Natural killer cell (primary cell): ENCODE data around the gene NR1D1. TPM values are rescaled to one million over a fixed set of nuclear protein-coding genes. Genes with fewer than 3 reads are reported as not detected.

Source experiments
- ATAC-seq, 3 donors: fragments of 150-1000 bp in 2 of 3; fragments of 200-7000 bp in 1 of 3; cut with Tn5 transposase; 1 replicate in 1 of 3; 2 replicates in 2 of 3; pipeline ENCODE4 v1.10.0; 2021; ENCODE audit warnings: mild to moderate bottlenecking in 2 of 3, moderate library complexity in 2 of 3
- DNase-seq, 2 donors: peaks; one replicate each; pipeline versions ENCODE4 v3.0.0 to v3.0.0-alpha.2; 2013 to 2021; ENCODE audit warnings: mixed read lengths in 1 of 2
- H3K27ac ChIP-seq: one replicate; pipeline ENCODE4 v1.5.1; 2013; ENCODE audit warnings: mild to moderate bottlenecking, low read length
- H3K27me3 ChIP-seq: one replicate; pipeline ENCODE4 v1.6.1; 2013; ENCODE audit warnings: low read length; ENCODE audit not compliant: control insufficient read depth, insufficient read depth
- H3K36me3 ChIP-seq: one replicate; pipeline ENCODE4 v1.6.1; 2013; ENCODE audit warnings: low read length; ENCODE audit not compliant: control insufficient read depth, insufficient read depth
- H3K4me1 ChIP-seq: one replicate; pipeline ENCODE4 v1.6.1; 2013; ENCODE audit warnings: low read length; ENCODE audit not compliant: control insufficient read depth, insufficient read depth
- H3K4me3 ChIP-seq: one replicate; pipeline ENCODE4 v1.5.1; 2013; ENCODE audit warnings: low read length
- H3K9me3 ChIP-seq: one replicate; pipeline ENCODE4 v1.6.1; 2013; ENCODE audit warnings: low read length; ENCODE audit not compliant: control insufficient read depth, insufficient read depth
- H3K27ac Mint-ChIP-seq, 2 donors: one replicate each; pipeline ENCODE4 v1.8.0; 2022; ENCODE audit warnings: mild to moderate bottlenecking in 2 of 2, mixed read lengths in 2 of 2, moderate library complexity in 1 of 2
- H3K27me3 Mint-ChIP-seq, 2 donors: one replicate each; pipeline ENCODE4 v1.8.0; 2022; ENCODE audit warnings: low read depth in 2 of 2, mixed read lengths in 2 of 2
- H3K36me3 Mint-ChIP-seq: one replicate; pipeline ENCODE4 v1.8.0; 2022; ENCODE audit warnings: mixed read lengths
- H3K4me1 Mint-ChIP-seq, 2 donors: one replicate each; pipeline ENCODE4 v1.8.0; 2022; ENCODE audit warnings: mixed read lengths in 2 of 2
- H3K4me3 Mint-ChIP-seq: one replicate; pipeline ENCODE4 v1.8.0; 2022; ENCODE audit warnings: mild to moderate bottlenecking, moderate library complexity, mixed read lengths
- H3K9me3 Mint-ChIP-seq, 2 donors: one replicate each; pipeline ENCODE4 v1.8.0; 2022; ENCODE audit warnings: mixed read lengths in 2 of 2
- CTCF ChIP-seq: fragments of 200-600 bp; IDR thresholded peaks from one replicate; pipeline ENCODE4 v1.8.0; 2022; ENCODE audit warnings: antibody characterized with exemption
- WGBS: methylation state at CpG from one replicate; pipeline ENCODE4 v1.1.7; 2013; ENCODE audit warnings: missing lambda C conversion rate; ENCODE audit not compliant: insufficient coverage; 5-methylcytosine and 5-hydroxymethylcytosine counted together
- intact Hi-C: fragments of 100-400 bp; cut with micrococcal nuclease; formaldehyde crosslinking; loops from one replicate; pipeline ENCODE4 v1.14.2; 2022
- total RNA-seq, 4 donors: library from RNA; stranded (reverse); fragments of 120-200 nt in 1 of 4; gene quantifications; one replicate each; pipeline versions ENCODE4 v1.2.3 to v1.2.4, GENCODE V29; 2013 to 2022

Gene NR1D1
- total RNA-seq, 3 donors from 2014 or later (not counting 1 experiment from before 2014, with no cell fraction given): 8.8 to 10.1 (median 9.9) TPM

GRCh38 chr17:40111221-40112128 lies 11.1 kb upstream of the NR1D1 start:
- peaks cover 65 to 67% of the 10 kb centered on the region in 2 donors for H3K4me1 Mint-ChIP-seq
- 1% methylated on average over 10 of the region's 12 CpGs for WGBS
- peak; percentile 64 for TF ChIP-seq CTCF
- H3K27me3 Mint-ChIP-seq: no peaks in the 10 kb centered on the region
- no peaks in the 10 kb centered on the region for H3K36me3 Mint-ChIP-seq
- H3K4me1 ChIP-seq: peaks cover 71% of the 10 kb centered on the region
- intact Hi-C loops: loop anchor here (2.0 to 5.0 kb wide), 2 partner anchors 41 to 49 kb away; partner anchors contain the start of gene THRA
- peak; percentile 46 to 59 (median 49) for ATAC-seq
- no peak overlapping the region for H3K4me3 ChIP-seq
- no peaks in the 10 kb centered on the region for H3K27me3 ChIP-seq
- no peaks in the 10 kb centered on the region for H3K36me3 ChIP-seq
- H3K9me3 Mint-ChIP-seq: no peaks in the 10 kb centered on the region
- H3K9me3 ChIP-seq: no peaks in the 10 kb centered on the region
- peak overlapping the region; percentile 85 for H3K4me3 Mint-ChIP-seq
- H3K27ac ChIP-seq: peak overlapping the region; percentile 58
- peak in 1 of 2 donors; percentile 88 for DNase-seq
- peak overlapping the region; percentile 98 to 99 for H3K27ac Mint-ChIP-seq

- WGBS: 80% methylated on average over 3 of the region's 3 CpGs
- ATAC-seq (no peak), DNase-seq (no peak)
- Mint-ChIP-seq H3K27me3 (no peaks in the 10 kb centered on the region), H3K9me3 (no peaks in the 10 kb centered on the region), H3K27ac (peak overlapping the region; percentile 98 to 99), H3K4me1 (peaks cover 77 to 80% of the 10 kb centered on the region in 2 donors), H3K4me3 (peak overlapping the region; percentile 85), H3K36me3 (no peaks in the 10 kb centered on the region)
- no peak for TF ChIP-seq CTCF
- H3K27ac ChIP-seq: no peak overlapping the region
- H3K27me3 ChIP-seq: no peaks in the 10 kb centered on the region
- no peaks in the 10 kb centered on the region for H3K9me3 ChIP-seq
- no peak overlapping the region for H3K4me3 ChIP-seq
- no peaks in the 10 kb centered on the region for H3K36me3 ChIP-seq
- H3K4me1 ChIP-seq: peaks cover 81% of the 10 kb centered on the region
- intact Hi-C loops: loop anchor here (5.0 kb wide), 1 partner anchor 48 kb away; the partner anchor contains the start of gene THRA
These were observed 9.8 kb upstream of the NR1D1 start for GRCh38 chr17:40110026-40110845.

- Histone ChIP-seq H3K4me1 (peaks cover 87% of the 10 kb centered on the region), H3K27ac (peak overlapping the region; percentile 94), H3K9me3 (no peaks in the 10 kb centered on the region), H3K4me3 (no peak overlapping the region), H3K36me3 (no peaks in the 10 kb centered on the region), H3K27me3 (no peaks in the 10 kb centered on the region)
- ATAC-seq: no peak
- H3K27ac Mint-ChIP-seq: peak overlapping the region; percentile 98 to 99
- H3K4me1 Mint-ChIP-seq: peaks cover 86 to 88% of the 10 kb centered on the region in 2 donors
- no peak for TF ChIP-seq CTCF
- DNase-seq: peak in 1 of 2 donors; percentile 50
- H3K36me3 Mint-ChIP-seq: no peaks in the 10 kb centered on the region
- intact Hi-C loops: loop anchor here (1.0 to 10.0 kb wide), 2 partner anchors 13 to 334 kb away; no protein-coding TSS in a partner anchor
- no peak overlapping the region for H3K4me3 Mint-ChIP-seq
- H3K9me3 Mint-ChIP-seq: no peaks in the 10 kb centered on the region
- 97% methylated on average over 8 of the region's 9 CpGs for WGBS
- H3K27me3 Mint-ChIP-seq: no peaks in the 10 kb centered on the region
These were observed 8.8 kb upstream of the NR1D1 start for GRCh38 chr17:40108970-40109824.
